GM12892 (cell line): ENCODE data around the gene SHB.

Experiments
- DNase-seq: peaks from one replicate; pipeline ENCODE4 v3.0.0; 2011; ENCODE audit not compliant: insufficient read length
- FAIRE-seq: peaks from 2 replicates; lab custom pipeline; 2011; peaks lifted over from hg19 to GRCh38; lab: Jason Lieb, UNC
- POLR2A ChIP-seq: IDR thresholded peaks from 2 replicates; pipeline ENCODE4 v1.6.1; 2011; ENCODE audit warnings: low read depth, low read length, control low read depth
- POLR2AphosphoS5 ChIP-seq: IDR thresholded peaks from 2 replicates; pipeline ENCODE4 v1.6.1; 2011; ENCODE audit warnings: low read depth, low read length, control low read depth
- TAF1 ChIP-seq: IDR thresholded peaks from 2 replicates; pipeline ENCODE4 v1.6.1; 2011; ENCODE audit warnings: low read depth, mild to moderate bottlenecking, control low read depth, low read length, borderline replicate concordance

Gene SHB

DNA sequence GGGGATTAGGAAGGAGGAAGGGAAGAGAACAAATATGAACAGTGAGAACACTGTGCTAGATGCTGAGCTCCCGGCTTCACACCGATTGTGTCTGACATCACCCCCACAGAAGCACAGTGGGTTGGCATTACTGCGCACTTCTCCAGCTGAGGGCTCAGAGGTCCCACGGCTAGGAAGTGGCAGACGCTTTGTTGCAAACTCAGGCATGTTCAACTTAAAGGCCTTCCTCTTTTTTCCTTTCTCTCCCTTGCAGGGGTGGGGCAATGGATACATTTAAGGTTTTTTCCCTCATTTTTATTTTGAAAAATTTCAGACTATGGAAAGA, 15.5 kb upstream of the SHB start:
- FAIRE-seq (no peak), DNase-seq (no peak)
- TF ChIP-seq POLR2AphosphoS5: no peak
- no peak for TF ChIP-seq POLR2A

DNA sequence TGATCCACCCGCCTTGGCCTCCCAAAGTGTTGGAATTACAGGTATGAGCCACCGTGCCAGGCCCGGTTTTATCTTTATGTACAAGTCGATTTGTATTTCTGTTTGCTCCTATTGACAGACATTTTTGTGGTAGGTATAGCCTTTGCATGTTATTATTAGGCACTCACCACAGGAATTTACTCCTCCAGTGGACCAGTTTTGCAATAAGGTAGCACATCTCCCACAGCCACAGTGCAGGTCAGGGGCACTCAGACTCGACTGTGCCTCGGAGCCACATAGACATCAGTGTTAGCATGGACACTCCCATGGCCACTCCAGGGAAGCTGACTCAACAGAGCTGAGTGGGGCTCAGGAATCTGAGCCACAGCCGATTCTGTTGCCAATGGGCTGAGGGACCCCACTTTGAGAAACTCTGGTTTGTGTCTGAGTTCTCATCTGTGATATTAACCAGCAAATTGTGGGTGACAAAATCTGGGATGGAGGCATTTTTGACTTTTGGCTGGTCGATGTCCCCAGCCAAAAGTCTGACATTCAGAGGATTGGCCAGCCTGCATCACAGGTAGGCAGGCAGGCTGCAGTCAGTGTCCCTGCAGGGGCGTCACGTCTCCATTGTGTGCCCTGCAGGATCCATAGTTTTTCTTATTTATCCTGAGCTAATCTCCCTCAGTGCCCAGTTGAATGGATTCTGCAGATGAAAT, 15.0 kb upstream of the SHB start:
- FAIRE-seq (no peak), DNase-seq (no peak)
- no peak for TF ChIP-seq POLR2AphosphoS5

- FAIRE-seq (no peak), DNase-seq (no peak)
- no peak for TF ChIP-seq POLR2AphosphoS5
- TF ChIP-seq POLR2A: no peak
- no peak for TF ChIP-seq TAF1
These were observed 13.6 kb upstream of the SHB start for GRCh38 chr9:38082446-38083287.

- FAIRE-seq (no peak), DNase-seq (no peak)
- TF ChIP-seq TAF1 (no peak), POLR2A (no peak), POLR2AphosphoS5 (no peak)
These were observed 12.5 kb upstream of the SHB start for GRCh38 chr9:38081356-38082108.

DNA sequence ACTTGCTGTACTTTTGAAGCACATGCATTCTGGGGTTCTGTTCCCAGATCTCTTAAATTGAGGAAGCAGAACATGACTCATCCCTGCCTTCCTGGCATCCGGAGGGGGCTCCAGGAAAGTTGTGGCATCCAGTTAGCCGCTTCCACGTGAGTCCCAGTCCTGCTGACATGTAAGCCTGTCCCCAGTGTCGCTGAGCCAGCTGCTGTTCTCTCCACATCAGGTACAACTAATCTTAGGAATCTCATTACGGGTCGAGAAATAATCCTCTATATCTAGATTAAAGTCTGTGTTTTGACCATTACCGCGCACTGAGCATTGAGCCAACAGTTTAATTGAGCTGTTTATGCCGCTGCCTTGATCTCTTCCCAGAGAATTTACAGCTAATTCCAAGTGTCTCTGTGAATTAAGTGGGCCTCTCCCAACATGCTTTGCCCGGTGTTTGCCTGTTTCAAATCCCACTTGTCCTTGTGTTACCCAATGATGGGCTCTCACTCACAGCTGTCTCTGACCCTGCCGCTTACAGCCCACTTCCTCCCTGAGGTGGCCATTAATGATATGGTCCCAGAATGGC, 10.5 kb upstream of the SHB start:
- FAIRE-seq (no peak), DNase-seq (no peak)
- TF ChIP-seq POLR2A: no peak
- TF ChIP-seq POLR2AphosphoS5: no peak
- no peak for TF ChIP-seq TAF1

DNA sequence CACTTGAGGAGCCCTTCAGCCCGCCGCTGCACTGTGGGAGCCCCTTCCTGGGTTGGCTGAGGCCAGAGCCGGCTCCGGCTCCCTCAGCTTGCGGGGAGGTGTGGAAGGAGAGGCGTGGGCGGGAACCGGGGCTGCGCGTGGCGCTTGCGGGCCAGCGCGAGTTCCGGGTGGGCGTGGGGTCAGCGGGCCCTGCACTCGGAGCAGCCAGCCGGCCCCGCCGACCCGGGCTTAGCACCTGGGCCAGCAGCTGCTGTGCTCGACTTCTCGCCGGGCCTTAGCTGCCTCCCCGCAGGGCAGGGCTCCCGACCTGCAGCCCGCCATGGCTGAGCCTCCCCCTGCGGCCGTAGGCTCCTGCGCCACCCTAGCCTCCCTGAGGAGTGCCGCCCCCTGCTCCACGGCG, 6.2 kb upstream of the SHB start:
- TF ChIP-seq TAF1: no peak
- no peak for TF ChIP-seq POLR2A
- TF ChIP-seq POLR2AphosphoS5: no peak
- FAIRE-seq (no peak), DNase-seq (no peak)

DNA sequence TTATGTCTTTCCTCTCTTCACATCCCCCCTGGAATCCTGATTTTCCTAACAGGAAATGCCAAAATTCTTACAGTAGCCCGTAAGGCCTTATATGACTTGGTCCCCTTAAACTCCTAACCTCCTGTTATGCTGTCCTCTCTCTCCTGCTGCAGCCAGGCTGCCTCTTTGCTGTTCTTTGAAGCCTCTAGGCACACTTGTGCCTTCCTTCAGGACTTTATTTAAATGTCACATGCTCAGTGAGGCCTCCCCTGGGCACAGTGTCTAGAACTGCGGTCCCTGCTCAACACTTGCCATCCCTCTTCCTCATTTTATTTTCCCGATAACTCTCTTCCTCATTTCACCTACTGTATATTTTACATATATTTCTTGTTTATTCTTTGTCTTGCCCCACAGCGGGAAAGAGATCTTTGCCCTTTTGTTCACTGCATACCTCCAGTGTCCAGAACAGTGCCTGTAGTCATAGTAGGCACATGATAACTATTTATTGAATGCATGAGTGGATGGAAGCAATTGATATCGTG, 5.5 kb upstream of the SHB start:
- no peak for DNase-seq
- no peak for FAIRE-seq
- TF ChIP-seq TAF1: no peak
- no peak for TF ChIP-seq POLR2AphosphoS5
- TF ChIP-seq POLR2A: no peak

DNA sequence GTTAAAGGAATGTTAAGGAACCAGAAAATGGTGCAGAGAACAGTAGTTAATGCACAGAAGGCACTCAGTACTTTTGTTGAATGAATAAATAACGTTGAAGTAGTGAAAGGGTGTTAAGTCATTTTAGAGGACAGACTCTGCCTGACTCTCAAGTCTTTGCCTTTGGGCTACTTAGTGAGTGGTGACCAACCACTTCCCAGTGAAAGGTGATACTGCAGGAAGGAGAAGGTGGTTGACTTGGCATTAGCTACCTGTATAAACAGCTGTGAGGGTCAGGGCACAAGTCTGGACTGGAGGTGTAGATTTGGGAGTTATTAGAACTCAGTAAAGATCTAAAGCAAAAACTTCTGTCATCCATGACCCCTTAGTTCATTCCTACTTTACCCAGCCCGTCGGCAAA, 4.9 kb upstream of the SHB start:
- TF ChIP-seq POLR2AphosphoS5: no peak
- no peak for TF ChIP-seq POLR2A
- TF ChIP-seq TAF1: no peak
- DNase-seq (no peak), FAIRE-seq (no peak)

DNA sequence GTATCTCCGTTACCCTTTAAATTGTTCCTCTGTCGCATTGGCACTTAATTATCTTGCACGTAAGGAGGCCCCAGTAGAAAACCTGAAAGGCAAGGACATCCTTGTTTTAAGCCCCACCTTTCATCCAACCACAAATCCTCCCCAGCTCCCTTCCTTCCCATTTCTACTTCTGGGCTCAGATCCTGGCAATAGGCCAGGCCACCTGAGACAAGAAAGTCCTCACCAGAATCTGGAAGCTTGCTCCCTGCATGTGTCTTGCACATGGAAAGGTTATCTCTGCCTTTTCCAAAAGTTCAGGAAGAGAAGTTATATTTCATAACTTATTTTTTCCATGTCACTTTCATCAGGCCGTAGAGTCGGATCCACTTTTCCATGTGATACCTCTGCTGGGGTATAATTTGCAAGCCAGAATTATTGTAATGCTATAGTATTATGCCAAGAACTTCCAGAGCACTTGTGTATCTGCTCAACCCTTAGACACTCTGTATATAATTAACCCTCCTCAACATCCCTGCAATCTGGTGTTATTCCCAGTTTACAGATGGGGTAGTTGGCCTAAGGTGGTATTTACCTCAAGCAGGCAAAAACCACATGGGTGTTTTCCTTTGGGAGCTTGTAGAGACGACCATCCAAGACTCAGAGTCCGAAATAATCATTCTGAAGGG, 2.6 kb upstream of the SHB start:
- DNase-seq: no peak
- no peak for FAIRE-seq
- no peak for TF ChIP-seq POLR2A
- no peak for TF ChIP-seq TAF1
- TF ChIP-seq POLR2AphosphoS5: no peak

DNA sequence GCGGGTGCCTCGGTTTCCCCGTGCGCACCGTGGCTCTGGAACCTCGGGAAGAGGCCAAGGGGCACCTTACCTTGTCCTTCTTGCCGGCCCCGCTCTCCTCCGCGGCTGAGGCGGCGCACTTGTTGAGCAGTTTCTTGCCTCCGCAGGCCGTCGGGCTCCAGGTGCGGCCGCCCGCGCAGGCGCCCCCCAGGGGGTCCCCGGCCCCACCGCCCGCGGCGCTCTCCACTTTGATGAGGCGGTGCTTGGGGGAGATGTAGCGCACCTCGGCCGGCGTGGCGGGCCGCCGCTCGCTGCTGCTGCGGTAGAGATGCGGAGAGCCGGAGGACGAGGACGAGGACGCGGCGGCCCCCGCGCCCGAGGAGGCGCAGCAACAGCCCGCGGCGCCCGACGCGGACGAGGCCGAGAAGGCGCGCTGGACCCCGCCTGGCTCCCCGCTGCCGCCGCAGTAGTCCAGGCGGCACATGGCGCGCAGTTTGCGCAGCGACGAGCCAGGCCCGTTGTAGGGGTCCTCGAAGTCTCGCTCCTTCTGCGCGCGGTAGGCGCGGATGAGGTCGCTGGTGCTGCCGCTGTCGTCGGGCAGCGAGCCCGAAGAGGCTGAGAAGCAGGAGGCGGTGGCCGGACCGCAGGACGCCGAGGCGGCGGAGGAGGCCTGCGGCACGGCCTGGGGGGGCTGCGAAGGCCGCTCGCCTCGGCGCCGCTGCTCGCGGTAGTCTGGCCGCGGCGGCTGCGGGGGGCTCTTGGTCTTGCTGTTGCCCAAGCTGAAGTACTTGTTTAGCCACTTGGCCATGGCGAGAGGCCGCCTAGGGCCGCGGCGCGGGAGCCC, 957 bp downstream of the SHB start:
- no peak for FAIRE-seq
- DNase-seq: no peak
- TF ChIP-seq POLR2AphosphoS5 (no peak), TAF1 (no peak), POLR2A (no peak)
